DOHH2 (cell line): ENCODE data around the gene REEP3.

ENCODE experiments used
- CTCF ChIP-seq: fragments of 200-600 bp; sonication (generic); IDR thresholded peaks from one replicate; pipeline ENCODE4 v1.5.1; 2014; ENCODE audit warnings: antibody characterized with exemption, mild to moderate bottlenecking, low read depth, low read length; ENCODE audit not compliant: poor library complexity, severe bottlenecking
- EZH2phosphoT487 ChIP-seq: fragments of 200-600 bp; sonication (generic); IDR thresholded peaks from 2 replicates; pipeline ENCODE4 v1.6.1; 2017; ENCODE audit warnings: borderline replicate concordance, mild to moderate bottlenecking, antibody characterized with exemption, low read length, moderate library complexity, mixed read lengths

- TF ChIP-seq CTCF (no peak), EZH2phosphoT487 (no peak)
Observed at GRCh38 chr10:63630085-63630930, 109.1 kb downstream of the REEP3 start.
